Ishikawa (cell line): Measurements from ENCODE around the gene TIMMDC1.

Experiments
- CEBPB ChIP-seq: IDR thresholded peaks from 2 replicates; pipeline ENCODE4 v1.6.1; 2012
- CREB1 ChIP-seq: IDR thresholded peaks from 2 replicates; pipeline ENCODE4 v1.6.1; 2012; ENCODE audit warnings: low read depth
- EGR1 ChIP-seq: IDR thresholded peaks from 2 replicates; pipeline ENCODE4 v1.6.1; 2012
- EP300 ChIP-seq: IDR thresholded peaks from 2 replicates; pipeline ENCODE4 v1.6.1; 2012; ENCODE audit warnings: borderline replicate concordance
- FOXM1 ChIP-seq: IDR thresholded peaks from 2 replicates; pipeline ENCODE4 v1.6.1; 2012; ENCODE audit warnings: low read depth, borderline replicate concordance
- NFIC ChIP-seq: IDR thresholded peaks from 2 replicates; pipeline ENCODE4 v1.6.1; 2012
- RAD21 ChIP-seq: IDR thresholded peaks from 2 replicates; pipeline ENCODE4 v1.6.1; 2012; ENCODE audit warnings: low read depth
- REST ChIP-seq: IDR thresholded peaks from 2 replicates; pipeline ENCODE4 v1.6.1; 2012; ENCODE audit warnings: low read depth, mild to moderate bottlenecking
- TAF1 ChIP-seq: IDR thresholded peaks from 2 replicates; pipeline ENCODE4 v1.6.1; 2012; ENCODE audit warnings: low read depth, mild to moderate bottlenecking
- TCF12 ChIP-seq: IDR thresholded peaks from 2 replicates; pipeline ENCODE4 v1.6.1; 2012; ENCODE audit warnings: low read depth
- TEAD4 ChIP-seq: IDR thresholded peaks from 2 replicates; pipeline ENCODE4 v1.6.1; 2012
- USF1 ChIP-seq: IDR thresholded peaks from 2 replicates; pipeline ENCODE4 v1.6.1; 2012
- YY1 ChIP-seq: IDR thresholded peaks from 2 replicates; pipeline ENCODE4 v1.6.1; 2012; ENCODE audit warnings: low read depth
- ZBTB7A ChIP-seq: IDR thresholded peaks from 2 replicates; pipeline ENCODE4 v1.6.1; 2012; ENCODE audit warnings: low read depth
- TF ChIP-seq, protein P1 (sequence below): IDR thresholded peaks from 2 replicates; pipeline ENCODE4 v1.6.1; 2012

Gene TIMMDC1

DNA sequence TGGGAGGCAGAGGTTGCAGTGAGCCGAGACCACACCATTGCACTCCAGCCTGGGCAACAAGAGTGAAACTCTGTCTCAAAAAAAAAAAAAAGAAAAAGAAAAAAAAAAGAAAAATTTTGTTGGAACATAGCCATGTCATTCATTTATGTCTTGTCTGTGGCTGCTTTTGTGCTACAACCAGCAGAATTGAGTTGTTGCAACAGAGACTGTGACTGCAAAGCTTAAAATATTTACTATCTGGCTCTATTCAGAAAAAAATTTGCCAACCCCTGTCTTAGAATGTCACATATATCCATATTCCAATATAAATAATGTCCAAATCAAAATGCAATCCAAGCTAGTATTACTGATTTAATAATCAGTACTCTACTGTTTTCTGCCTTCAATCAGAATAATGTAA is 35.9 kb downstream of the TIMMDC1 start:
- TF ChIP-seq REST (no peak), TEAD4 (no peak), CEBPB (no peak), RAD21 (no peak), TCF12 (no peak)
- TF ChIP-seq, protein P1, sequence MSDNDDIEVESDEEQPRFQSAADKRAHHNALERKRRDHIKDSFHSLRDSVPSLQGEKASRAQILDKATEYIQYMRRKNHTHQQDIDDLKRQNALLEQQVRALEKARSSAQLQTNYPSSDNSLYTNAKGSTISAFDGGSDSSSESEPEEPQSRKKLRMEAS, result no peak

GRCh38 chr3:119536757-119537156 is 38.4 kb downstream of the TIMMDC1 start:
- TF ChIP-seq REST, result no peak
- TF ChIP-seq TCF12, result no peak
- TF ChIP-seq USF1, result no peak
- no peak for TF ChIP-seq TEAD4
- TF ChIP-seq YY1, result no peak
- no peak for TF ChIP-seq ZBTB7A

DNA sequence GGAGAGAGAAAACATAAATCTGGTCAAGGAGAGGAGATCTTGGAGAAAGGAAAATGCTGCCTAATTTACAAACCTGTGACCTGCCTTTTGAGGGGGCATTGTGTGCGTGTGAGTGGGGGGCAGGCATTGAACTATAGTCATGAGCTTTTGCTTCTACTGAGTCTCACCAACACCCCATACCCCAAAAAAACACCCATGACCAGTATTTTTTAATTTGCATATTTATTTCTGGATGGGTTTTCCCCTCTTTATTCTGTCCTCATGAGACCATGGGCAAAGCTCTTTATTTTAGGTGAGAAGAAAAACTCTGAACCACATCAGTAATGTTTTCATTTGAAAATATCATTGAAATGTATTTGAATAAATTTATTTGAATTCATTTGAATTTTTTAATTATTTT is 40.4 kb downstream of the TIMMDC1 start:
- TF ChIP-seq TAF1 (no peak), CEBPB (no peak), REST (no peak), EP300 (no peak), YY1 (no peak), RAD21 (no peak), TCF12 (no peak), EGR1 (no peak), CREB1 (no peak), ZBTB7A (no peak), TEAD4 (no peak), FOXM1 (no peak), USF1 (no peak)
- TF ChIP-seq, protein P1, result no peak

DNA sequence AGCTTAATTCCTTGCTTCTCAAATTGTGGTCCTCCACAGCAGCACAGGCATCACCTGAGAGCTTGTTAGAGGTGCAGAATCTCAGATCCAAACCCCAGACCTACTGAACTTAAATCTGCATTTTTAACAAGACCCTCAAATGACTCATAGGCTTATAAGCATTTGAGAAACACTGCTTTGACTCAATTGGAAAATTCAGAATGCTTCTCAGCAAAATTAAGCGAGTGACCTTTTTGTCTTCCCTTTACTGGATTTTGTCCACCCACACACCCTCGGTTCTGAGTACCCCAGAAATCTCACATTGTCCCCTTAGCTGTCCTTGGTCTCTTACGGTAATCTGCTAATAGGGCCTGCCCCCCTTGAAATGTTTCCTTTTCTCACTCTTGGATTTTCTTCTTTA is 43.2 kb downstream of the TIMMDC1 start:
- TF ChIP-seq FOXM1 (no peak), NFIC (no peak), ZBTB7A (no peak), TEAD4 (no peak), CEBPB (no peak), YY1 (no peak), USF1 (no peak), EP300 (no peak), TCF12 (no peak), RAD21 (no peak), REST (no peak), TAF1 (no peak), CREB1 (no peak), EGR1 (no peak)
- TF ChIP-seq, protein P1, result no peak
